ENCODE data around the gene SNTG2. TPM values are rescaled to one million over a fixed set of nuclear protein-coding genes. Genes with fewer than 3 reads are reported as not detected.
"Not testable (repeated sequence)": the region's sequence is repeated elsewhere in the genome, so short reads cannot be mapped to it uniquely, and the experiment has no call there.

The SNTG2 gene
- total and polyA plus RNA-seq, 2 donors (not counting 1 experiment from before 2014, with no cell fraction given), result 0.06 TPM; not detected in 1

DNA sequence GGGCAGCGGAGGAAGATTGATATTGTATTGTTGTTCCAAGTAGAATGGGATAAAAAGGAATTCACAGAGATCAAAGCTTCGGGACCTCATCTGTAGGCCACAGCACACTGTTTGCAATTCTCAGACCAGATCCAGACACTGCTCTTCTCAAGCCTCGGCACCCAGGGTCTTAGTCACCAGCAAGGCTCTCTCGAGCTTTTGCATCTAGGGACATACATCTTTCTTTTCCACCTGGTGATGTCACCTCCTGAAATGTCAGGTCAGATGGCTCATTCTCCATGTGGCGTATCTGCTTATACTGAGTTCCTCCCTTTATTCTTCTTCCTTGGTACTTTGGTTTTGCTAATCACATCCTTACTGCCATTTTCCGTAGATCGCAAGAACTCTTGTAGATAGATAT lies 42.9 kb upstream of the SNTG2 start:
- H3K4me2 ChIP-seq (ENCODE audit: extremely low read depth, insufficient read depth, low read length), result no peak overlapping the region
- TF ChIP-seq CTCF (conservative IDR thresholded peaks at IDR 0.05 in 1 of 2, IDR thresholded peaks at IDR 0.05 in 1 of 2; ENCODE audit: low read depth in 1 of 2, low read length in 2 of 2) (no peak), EZH2 (IDR thresholded peaks at IDR 0.05; ENCODE audit: low read length, missing control alignments) (no peak)
- no peak overlapping the region for H3K4me3 ChIP-seq (replicated peaks in 1 of 4; ENCODE audit: control extremely low read depth in 1 of 4, insufficient read depth in 1 of 4, low read depth in 3 of 4, low read length in 4 of 4)
- no peaks in the 10 kb centered on the region for H3K27me3 ChIP-seq (ENCODE audit: control insufficient read depth, insufficient read depth, low read length)
- H3K9ac ChIP-seq (ENCODE audit: insufficient read depth, low read length), result no peak overlapping the region
- H3K4me1 ChIP-seq (ENCODE audit: control insufficient read depth, extremely low read depth, insufficient read depth, low read length), result no peaks in the 10 kb centered on the region
- no peaks in the 10 kb centered on the region for H3K9me3 ChIP-seq (ENCODE audit: control insufficient read depth, insufficient read depth, low read depth, low read length)
- no peaks in the 10 kb centered on the region for H4K20me1 ChIP-seq (ENCODE audit: control insufficient read depth, extremely low read depth, insufficient read depth, low read length)
- no peak for DNase-seq (ENCODE audit: low read depth in 2 of 2)
- H3K79me2 ChIP-seq (ENCODE audit: control insufficient read depth, insufficient read depth, low read length), result no peaks in the 10 kb centered on the region
- H3K27ac ChIP-seq (ENCODE audit: insufficient read depth, low read length), result no peak overlapping the region
- no peak overlapping the region for H2AFZ ChIP-seq (ENCODE audit: low read length)
- H3K36me3 ChIP-seq (ENCODE audit: control insufficient read depth, insufficient read depth, low read length), result no peaks in the 10 kb centered on the region

GRCh38 chr2:908568-908967 lies 42.1 kb upstream of the SNTG2 start:
- TF ChIP-seq CTCF (conservative IDR thresholded peaks at IDR 0.05 in 1 of 2, IDR thresholded peaks at IDR 0.05 in 1 of 2; ENCODE audit: low read depth in 1 of 2, low read length in 2 of 2) (no peak), EZH2 (IDR thresholded peaks at IDR 0.05; ENCODE audit: low read length, missing control alignments) (no peak)

DNA sequence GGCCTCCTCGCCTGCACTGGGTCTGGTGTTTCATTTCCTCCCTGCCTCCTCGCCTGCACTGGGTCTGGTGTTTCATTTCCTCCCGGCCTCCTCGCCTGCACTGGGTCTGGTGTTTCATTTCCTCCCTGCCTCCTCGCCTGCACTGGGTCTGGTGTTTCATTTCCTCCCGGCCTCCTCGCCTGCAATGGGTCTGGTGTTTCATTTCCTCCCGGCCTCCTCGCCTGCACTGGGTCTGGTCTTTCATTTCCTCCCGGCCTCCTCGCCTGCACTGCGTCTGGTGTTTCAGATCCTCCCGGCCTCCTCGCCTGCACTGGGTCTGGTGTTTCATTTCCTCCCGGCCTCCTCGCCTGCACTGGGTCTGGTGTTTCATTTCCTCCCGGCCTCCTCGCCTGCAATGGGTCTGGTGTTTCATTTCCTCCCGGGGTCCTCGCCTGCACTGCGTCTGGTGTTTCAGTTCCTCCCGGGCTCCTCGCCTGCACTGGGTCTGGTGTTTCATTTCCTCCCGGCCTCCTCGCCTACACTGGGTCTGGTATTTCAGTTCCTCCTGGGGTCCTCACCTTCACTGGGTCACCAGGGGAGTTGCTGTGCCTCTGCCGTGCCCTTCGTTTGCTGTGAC lies 40.8 kb upstream of the SNTG2 start:
- not testable (repeated sequence) for H3K27me3 ChIP-seq (ENCODE audit: control insufficient read depth, insufficient read depth, low read length); H2AFZ ChIP-seq (ENCODE audit: low read length)

More at GRCh38 chr2:908568-908967, 42.1 kb upstream of the SNTG2 start:
- no peak for DNase-seq (ENCODE audit: low read depth in 2 of 2)
- Histone ChIP-seq H3K27ac (ENCODE audit: insufficient read depth, low read length) (no peak overlapping the region), H3K9ac (ENCODE audit: insufficient read depth, low read length) (no peak overlapping the region), H4K20me1 (ENCODE audit: control insufficient read depth, extremely low read depth, insufficient read depth, low read length) (no peaks in the 10 kb centered on the region), H3K4me1 (ENCODE audit: control insufficient read depth, extremely low read depth, insufficient read depth, low read length) (no peaks in the 10 kb centered on the region), H3K4me2 (ENCODE audit: extremely low read depth, insufficient read depth, low read length) (no peak overlapping the region), H3K27me3 (ENCODE audit: control insufficient read depth, insufficient read depth, low read length) (no peaks in the 10 kb centered on the region), H3K36me3 (ENCODE audit: control insufficient read depth, insufficient read depth, low read length) (no peaks in the 10 kb centered on the region), H3K79me2 (ENCODE audit: control insufficient read depth, insufficient read depth, low read length) (no peaks in the 10 kb centered on the region), H3K9me3 (ENCODE audit: control insufficient read depth, insufficient read depth, low read depth, low read length) (no peaks in the 10 kb centered on the region), H2AFZ (ENCODE audit: low read length) (no peak overlapping the region), H3K4me3 (replicated peaks in 1 of 4; ENCODE audit: control extremely low read depth in 1 of 4, insufficient read depth in 1 of 4, low read depth in 3 of 4, low read length in 4 of 4) (no peak overlapping the region)

More for the DNA sequence above, 40.8 kb upstream of the SNTG2 start:
- not testable (repeated sequence) for H4K20me1 ChIP-seq (ENCODE audit: control insufficient read depth, extremely low read depth, insufficient read depth, low read length); H3K36me3 ChIP-seq (ENCODE audit: control insufficient read depth, insufficient read depth, low read length); H3K4me3 ChIP-seq (replicated peaks in 1 of 4; ENCODE audit: control extremely low read depth in 1 of 4, insufficient read depth in 1 of 4, low read depth in 3 of 4, low read length in 4 of 4); H3K27ac ChIP-seq (ENCODE audit: insufficient read depth, low read length); H3K4me1 ChIP-seq (ENCODE audit: control insufficient read depth, extremely low read depth, insufficient read depth, low read length); H3K9ac ChIP-seq (ENCODE audit: insufficient read depth, low read length); H3K79me2 ChIP-seq (ENCODE audit: control insufficient read depth, insufficient read depth, low read length); H3K9me3 ChIP-seq (ENCODE audit: control insufficient read depth, insufficient read depth, low read depth, low read length); H3K4me2 ChIP-seq (ENCODE audit: extremely low read depth, insufficient read depth, low read length); DNase-seq (ENCODE audit: low read depth in 2 of 2)
